GOT3 (cell line): ENCODE measurements around the gene KPNA5.
"Not testable (repeated sequence)": the region's sequence is repeated elsewhere in the genome, so short reads cannot be mapped to it uniquely, and the experiment has no call there.

Source experiments
- DNase-seq: peaks from one replicate; lab custom pipeline; 2025; ENCODE audit warnings: mixed read lengths; lab: John Stamatoyannopoulos, UW

Gene KPNA5

GRCh38 chr6:116680880-116681672, at the start of gene KPNA5:
Gene KPNA5 (plus strand): TSS chr6:116681211. CDS start chr6:116681335, 124 bp downstream.
- peak; percentile 52 for DNase-seq

DNA sequence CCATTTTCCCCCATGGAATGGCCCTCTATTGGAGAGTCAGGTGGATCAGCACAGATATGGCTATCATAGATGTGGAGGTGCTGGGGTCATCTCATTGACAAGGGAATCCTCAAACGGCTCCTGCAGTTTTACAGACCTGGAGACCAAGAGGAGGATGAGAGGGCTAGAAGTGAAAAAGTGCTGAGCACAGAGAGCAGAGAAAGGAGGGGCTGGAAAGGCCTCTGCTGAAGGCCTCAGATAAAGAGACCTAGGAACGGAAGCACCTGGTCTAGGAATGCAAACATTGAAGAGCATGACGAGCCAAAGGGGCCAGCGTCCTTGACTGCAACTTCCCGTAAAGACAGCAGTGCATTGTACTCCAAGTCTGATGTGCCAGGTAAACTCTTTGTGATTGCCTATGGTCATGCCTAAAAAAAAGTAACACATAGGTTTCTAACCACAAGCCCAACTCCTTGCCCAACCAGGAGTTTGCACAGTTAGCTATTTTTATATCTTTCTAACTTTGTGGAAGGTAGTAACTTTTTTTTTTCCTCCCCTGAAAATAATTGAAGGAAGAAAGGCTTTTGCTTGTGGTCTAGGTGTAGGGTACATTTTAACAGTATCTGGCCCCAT, 49.5 kb upstream of the KPNA5 start:
- no peak for DNase-seq

DNA sequence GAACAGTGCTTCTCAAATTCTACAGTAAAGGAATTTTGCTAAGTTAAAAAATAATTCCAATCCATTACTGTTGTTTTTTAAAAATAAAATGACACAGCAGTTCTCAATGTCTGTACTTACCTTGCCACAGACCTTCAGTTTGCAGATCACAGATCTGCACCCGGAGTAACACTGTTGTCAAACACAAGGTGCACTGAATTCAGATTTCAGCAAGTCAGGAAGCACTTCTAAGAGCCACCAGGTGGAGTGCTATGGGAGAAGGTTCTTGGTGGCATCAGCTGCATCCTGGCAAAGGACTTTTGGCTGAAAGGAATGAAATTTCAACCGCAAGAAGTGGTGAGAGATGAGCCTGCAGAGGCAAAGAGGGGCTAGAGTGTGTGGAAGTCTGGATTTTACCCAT, 47.3 kb upstream of the KPNA5 start:
- DNase-seq: no peak

DNA sequence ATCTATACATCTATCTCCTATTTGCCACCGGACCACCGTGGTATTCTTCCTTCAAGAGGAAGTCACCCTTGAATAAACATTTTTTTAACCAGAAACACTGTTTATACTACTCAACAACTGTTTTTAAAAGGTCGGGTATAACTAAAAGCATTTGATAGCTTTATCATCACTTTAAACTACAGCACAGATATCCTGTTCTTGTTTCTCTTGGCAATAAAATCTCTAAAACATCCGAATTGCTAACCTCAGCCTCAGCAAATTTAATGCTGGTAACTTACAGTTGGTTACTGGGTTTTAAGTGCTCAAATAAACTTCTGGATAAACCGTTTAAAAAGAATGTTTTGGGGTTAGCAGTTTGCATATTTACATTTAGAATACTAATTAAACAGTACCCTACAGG, 32.9 kb upstream of the KPNA5 start:
- DNase-seq: no peak

- no peak for DNase-seq
Observed at GRCh38 chr6:116649129-116649528, 31.9 kb upstream of the KPNA5 start.

- no peak for DNase-seq
Observed at GRCh38 chr6:116651916-116652315, 29.1 kb upstream of the KPNA5 start.

GRCh38 chr6:116661594-116661993, 19.4 kb upstream of the KPNA5 start:
- no peak for DNase-seq

DNA sequence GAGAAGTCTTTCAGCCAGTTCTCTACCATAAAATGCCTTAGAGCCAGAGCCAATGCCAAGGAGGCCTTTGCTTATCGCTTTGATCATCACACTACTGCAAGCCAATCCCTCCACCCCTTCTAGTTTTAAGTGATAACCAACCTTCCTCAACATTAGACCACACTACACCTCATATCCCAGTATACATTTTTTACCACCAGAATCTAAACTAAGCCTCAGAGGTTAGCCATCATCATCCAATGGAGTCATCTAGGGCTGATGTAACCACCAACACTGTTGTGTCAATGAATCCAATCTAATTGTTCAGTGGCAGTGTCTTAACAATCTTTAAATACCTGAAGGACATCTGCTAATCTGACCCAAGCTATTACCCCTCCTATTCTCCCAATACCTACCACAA, 18.8 kb upstream of the KPNA5 start:
- DNase-seq: no peak

DNA sequence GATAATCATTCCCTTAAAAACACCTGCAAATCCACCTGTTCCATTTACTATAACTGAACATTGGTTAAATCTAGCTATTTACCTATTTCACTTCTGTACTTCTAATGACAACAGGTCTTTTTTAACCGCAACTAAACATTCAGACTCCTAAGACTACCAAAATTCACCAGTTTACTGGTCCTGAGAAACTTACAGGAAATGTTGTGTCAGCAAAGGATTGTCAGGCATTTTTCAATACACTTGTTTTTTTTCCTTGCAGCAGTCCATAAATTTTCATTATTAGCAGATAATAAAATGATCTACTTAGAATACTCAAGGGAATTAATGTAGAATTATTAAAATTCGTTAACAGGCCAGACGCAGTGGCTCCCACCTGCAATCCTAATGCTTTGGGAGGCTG, 17.7 kb upstream of the KPNA5 start:
- no peak for DNase-seq

- not testable (repeated sequence) for DNase-seq
Observed at GRCh38 chr6:116664169-116664568, 16.8 kb upstream of the KPNA5 start.

- DNase-seq: no peak
Observed at GRCh38 chr6:116665464-116665863, 15.5 kb upstream of the KPNA5 start.

- no peak for DNase-seq
Observed at GRCh38 chr6:116666869-116667268, 14.1 kb upstream of the KPNA5 start.

- DNase-seq: no peak
Observed at GRCh38 chr6:116667623-116668022, 13.4 kb upstream of the KPNA5 start.

GRCh38 chr6:116672306-116672705, 8.7 kb upstream of the KPNA5 start:
- DNase-seq: no peak

GRCh38 chr6:116676021-116676420, 5.0 kb upstream of the KPNA5 start:
- DNase-seq: no peak

GRCh38 chr6:116682334-116682712, 1.3 kb downstream of the KPNA5 start:
- no peak for DNase-seq

- no peak for DNase-seq
Observed at GRCh38 chr6:116685437-116685993, 4.5 kb downstream of the KPNA5 start.

GRCh38 chr6:116686475-116687101, 5.6 kb downstream of the KPNA5 start:
- DNase-seq: not testable (repeated sequence)

DNA sequence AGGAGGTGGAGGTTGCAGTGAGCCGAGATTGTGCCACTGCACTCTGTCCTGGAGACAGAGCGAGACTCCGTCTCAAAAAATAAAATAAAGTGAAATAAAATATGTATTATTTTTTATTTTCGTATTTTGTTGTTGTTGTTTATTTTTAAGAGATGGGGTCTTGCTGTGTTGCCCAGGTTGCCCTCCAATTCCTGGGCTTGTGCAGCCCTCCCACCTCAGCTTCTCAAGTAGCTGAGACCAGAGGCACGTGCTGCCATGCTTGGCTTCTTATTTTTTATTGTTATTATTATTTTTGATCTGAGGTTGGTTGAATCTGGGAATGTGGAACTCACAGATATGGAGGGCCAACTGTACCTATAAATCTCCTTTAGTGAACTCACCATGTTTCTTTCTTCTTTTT, 10.1 kb downstream of the KPNA5 start:
- no peak for DNase-seq

- not testable (repeated sequence) for DNase-seq
Observed at GRCh38 chr6:116692873-116693272, 11.9 kb downstream of the KPNA5 start.

- DNase-seq: not testable (repeated sequence)
Observed at GRCh38 chr6:116693275-116693674, 12.3 kb downstream of the KPNA5 start.

- no peak for DNase-seq
Observed at GRCh38 chr6:116695401-116695800, 14.4 kb downstream of the KPNA5 start.

DNA sequence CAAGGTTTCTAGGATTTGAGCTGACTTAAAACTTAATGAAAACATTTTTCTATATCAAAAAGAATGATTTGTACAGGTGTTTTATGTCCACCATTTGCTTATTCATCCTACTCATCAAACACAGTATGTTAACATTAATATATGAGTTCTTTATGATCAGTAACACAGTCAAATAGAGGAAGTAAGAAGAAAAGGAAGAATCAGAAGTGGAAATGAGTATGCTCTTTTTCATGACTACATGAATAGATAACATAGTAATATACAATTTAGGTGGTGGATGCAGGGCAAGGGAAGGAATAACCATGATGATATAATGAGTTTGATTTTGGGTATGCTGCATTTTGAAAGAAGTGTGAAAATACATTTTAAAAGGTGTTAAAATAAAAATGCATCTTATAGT, 16.5 kb downstream of the KPNA5 start:
- DNase-seq: no peak
